ENCODE results near the gene ALDH9A1. TPM values are rescaled to one million over a fixed set of nuclear protein-coding genes. Genes with fewer than 3 reads are reported as not detected.
"Not testable (repeated sequence)": the region's sequence is repeated elsewhere in the genome, so short reads cannot be mapped to it uniquely, and the experiment has no call there.

Gene ALDH9A1
- total RNA-seq, 1 donor from 2014 or later = 57.3 TPM

GRCh38 chr1:165647517-165647916 lies 50.8 kb downstream of the ALDH9A1 start:
- intact Hi-C loops (cut with micrococcal nuclease) = no loop called here

GRCh38 chr1:165645654-165646366 lies 52.6 kb downstream of the ALDH9A1 start:
- intact Hi-C loops (cut with micrococcal nuclease) = no loop called here

- intact Hi-C loops (cut with micrococcal nuclease) = no loop called here
Observed at GRCh38 chr1:165644064-165644735, 54.2 kb downstream of the ALDH9A1 start.

- intact Hi-C loops (cut with micrococcal nuclease) = loop anchor here (2.0 kb wide), 1 partner anchor 57 kb away; the partner anchor contains the start of gene ALDH9A1
Observed at GRCh38 chr1:165641231-165641987, 57.0 kb downstream of the ALDH9A1 start.

GRCh38 chr1:165639821-165640623 lies 58.3 kb downstream of the ALDH9A1 start:
- intact Hi-C loops (cut with micrococcal nuclease) = loop anchor here (1.0 to 2.0 kb wide), 2 partner anchors 9 to 59 kb away; partner anchors contain the start of genes ALDH9A1 and MGST3

- intact Hi-C loops (cut with micrococcal nuclease) = not testable (repeated sequence)
Observed at GRCh38 chr1:165638211-165638610, 60.2 kb downstream of the ALDH9A1 start.

- intact Hi-C loops (cut with micrococcal nuclease) = no loop called here
Observed at GRCh38 chr1:165637427-165637826, 60.9 kb downstream of the ALDH9A1 start.

- intact Hi-C loops (cut with micrococcal nuclease) = no loop called here
Observed at GRCh38 chr1:165635823-165636222, 62.5 kb downstream of the ALDH9A1 start.

- intact Hi-C loops (cut with micrococcal nuclease) = no loop called here
Observed at GRCh38 chr1:165635329-165635728, 63.0 kb downstream of the ALDH9A1 start.

- intact Hi-C loops (cut with micrococcal nuclease) = no loop called here
Observed at GRCh38 chr1:165634154-165634921, 64.0 kb downstream of the ALDH9A1 start.

GRCh38 chr1:165633614-165634013 lies 64.7 kb downstream of the ALDH9A1 start:
- intact Hi-C loops (cut with micrococcal nuclease) = no loop called here

GRCh38 chr1:165632491-165632890 lies 65.9 kb downstream of the ALDH9A1 start:
- intact Hi-C loops (cut with micrococcal nuclease) = no loop called here

- intact Hi-C loops (cut with micrococcal nuclease) = no loop called here
Observed at GRCh38 chr1:165632152-165632469, 66.3 kb downstream of the ALDH9A1 start.

- intact Hi-C loops (cut with micrococcal nuclease) = loop anchor here (1.0 to 2.0 kb wide), 4 partner anchors 9 to 1997 kb away; partner anchors contain the start of gene POU2F1
Observed at GRCh38 chr1:165631342-165632151, 66.8 kb downstream of the ALDH9A1 start.

- intact Hi-C loops (cut with micrococcal nuclease) = loop anchor here (1.0 to 2.0 kb wide), 7 partner anchors 10 to 1998 kb away; partner anchors contain the start of genes ALDH9A1, POU2F1 and TMCO1
Observed at GRCh38 chr1:165630629-165631341, 67.6 kb downstream of the ALDH9A1 start, which contains the start of gene MGST3. TSS of gene MGST3 (plus strand) at chr1:165631234. CDS start at chr1:165649848, 18,614 bp downstream.

- intact Hi-C loops (cut with micrococcal nuclease) = loop anchor here (1.0 to 2.0 kb wide), 6 partner anchors 32 to 1999 kb away; partner anchors contain the start of genes ALDH9A1, POU2F1 and TMCO1
Observed at GRCh38 chr1:165629848-165630628, 68.3 kb downstream of the ALDH9A1 start.

GRCh38 chr1:165629151-165629550 lies 69.2 kb downstream of the ALDH9A1 start:
- intact Hi-C loops (cut with micrococcal nuclease) = no loop called here

All from T-helper 2 cell treated with Interferon-gamma antibody and Interleukin-4, amounts not matched to agents 100 ng/mL and 5 ng/mL, for 36 hours (primary cell).